Transverse colon (tissue), 4 donors: ENCODE data around the gene CBLIF. TPM values are rescaled to one million over a fixed set of nuclear protein-coding genes. Genes with fewer than 3 reads are reported as not detected.

Experiments used
- DNase-seq: peaks from one replicate; pipeline ENCODE4 v3.0.0-alpha.2; 2019
- H3K27ac ChIP-seq, 4 donors: fragments of 200-600 bp; sonication (generic); 2 replicates each; pipeline ENCODE4 v1.5.1; 2016 to 2018; ENCODE audit warnings: inconsistent platforms in 4 of 4
- H3K27me3 ChIP-seq: fragments of 200-600 bp; sonication (generic); 2 replicates; pipeline ENCODE4 v1.5.1; 2017; ENCODE audit warnings: inconsistent platforms
- H3K36me3 ChIP-seq, 4 donors: fragments of 200-600 bp; sonication (generic); 2 replicates each; pipeline ENCODE4 v1.5.1; 2017 to 2019; ENCODE audit warnings: inconsistent platforms in 4 of 4
- H3K4me1 ChIP-seq, 4 donors: fragments of 200-600 bp; sonication (generic); 2 replicates each; pipeline ENCODE4 v1.5.1; 2017 to 2020; ENCODE audit warnings: inconsistent platforms in 4 of 4
- H3K4me3 ChIP-seq, 4 donors: fragments of 200-600 bp; sonication (generic); 1 replicate in 1 of 4; 2 replicates in 3 of 4; pipeline versions ENCODE4 v1.5.1 to v1.6.1; 2017 to 2019; ENCODE audit warnings: inconsistent platforms in 4 of 4
- H3K9me3 ChIP-seq, 2 donors: fragments of 200-600 bp; sonication (generic); 2 replicates each; pipeline ENCODE4 v1.5.1; 2017 to 2019; ENCODE audit warnings: inconsistent platforms in 2 of 2
- CTCF ChIP-seq, 5 experiments: fragments of 200-600 bp in 3 of 5; fragments of 450-650 bp in 2 of 5; sonication (generic) in 3 of 5; IDR thresholded peaks; 1 replicate in 2 of 5; 2 replicates in 3 of 5; pipeline ENCODE4 v1.5.1; 2016 to 2017; ENCODE audit warnings: antibody characterized with exemption in 5 of 5, inconsistent platforms in 3 of 5, mild to moderate bottlenecking in 2 of 5, moderate library complexity in 1 of 5
- EP300 ChIP-seq: sonication (generic); formaldehyde crosslinking; IDR thresholded peaks from one replicate; pipeline ENCODE4 v1.6.1; 2017; ENCODE audit warnings: antibody characterized with exemption, low read depth
- POLR2A ChIP-seq: fragments of 450-650 bp; IDR thresholded peaks from one replicate; pipeline ENCODE4 v1.6.1; 2016; ENCODE audit warnings: antibody characterized with exemption, mild to moderate bottlenecking, moderate library complexity
- POLR2AphosphoS5 ChIP-seq, 3 donors: sonication (generic); formaldehyde crosslinking; IDR thresholded peaks; one replicate each; pipeline ENCODE4 v1.6.1; 2016; ENCODE audit warnings: antibody characterized with exemption in 3 of 3
- WGBS, 2 donors: methylation state at CpG; one replicate each; pipeline ENCODE4 v1.1.5; 2018; ENCODE audit warnings: low coverage in 1 of 2; 5-methylcytosine and 5-hydroxymethylcytosine counted together
- in situ Hi-C, 4 donors: fragments of 200-750 bp; cut with MboI; loops; one replicate each; pipeline versions ENCODE4 v1.15.0 to v1.15.1; 2017; ENCODE audit warnings: low sequenced_read_pairs in 3 of 4, low pct_ligation_motif_present in 1 of 4, low pct_unique_long_range_greater_than_20kb in 1 of 4
- intact Hi-C: fragments of 100-400 bp; cut with DNase I; formaldehyde crosslinking; loops from one replicate; pipeline ENCODE4 v1.15.1; 2023; ENCODE audit warnings: low total_unique reads
- total RNA-seq, 4 donors: library from RNA; depleted of rRNA; stranded (reverse); fragments of >200 nt; gene quantifications; one replicate each; pipeline ENCODE4 v1.1.0, GENCODE V29; 2016

CBLIF gene
- total RNA-seq, 4 donors from 2014 or later, result not detected

GRCh38 chr11:59779487-59779886 lies 65.8 kb downstream of the CBLIF start:
- in situ Hi-C loops, result no loop called here

More at GRCh38 chr11:59779487-59779886, 65.8 kb downstream of the CBLIF start:
- no peaks in the 10 kb centered on the region for H3K9me3 ChIP-seq
- H3K27me3 ChIP-seq, result no peaks in the 10 kb centered on the region
- H3K27ac ChIP-seq, result no peak overlapping the region
- TF ChIP-seq EP300, result no peak
- TF ChIP-seq CTCF (IDR thresholded peaks at IDR 0.05), result no peak
- TF ChIP-seq POLR2A, result no peak
- no peak for TF ChIP-seq POLR2AphosphoS5 (IDR thresholded peaks at IDR 0.05)
- intact Hi-C loops, result no loop called here
- H3K36me3 ChIP-seq, result peaks cover 0 to 6% (median 0%) of the 10 kb centered on the region in 4 donors
- no peak overlapping the region for H3K4me3 ChIP-seq
- WGBS, 2 donors, result 31 to 40% methylated on average over 1 of the region's 1 CpG
- H3K4me1 ChIP-seq, result peaks cover 7 to 57% (median 18%) of the 10 kb centered on the region in 4 donors
- DNase-seq, result no peak

Other genes with a start within 250 kb of the CBLIF start
- 10 to 100 TPM; 27.7 to 59.1 (median 47.2) TPM for gene OSBP, start 229.7 kb downstream of the CBLIF start, total RNA-seq
- gene PATL1, start 176.5 kb downstream of the CBLIF start, total RNA-seq, result 10 to 100 TPM; 13.5 to 93.9 (median 20.9) TPM
- not detected for gene OR10V1, start 131.7 kb downstream of the CBLIF start, total RNA-seq
- gene STX3, start 90.1 kb downstream of the CBLIF start, total RNA-seq, result 100 to 1,000 TPM; 131 to 156 (median 142) TPM
- gene MRPL16, start 34.7 kb downstream of the CBLIF start, total RNA-seq, result 10 to 100 TPM in 3 of 4 donors, 1 to 10 TPM in 1; 7.5 to 62.4 (median 37.2) TPM
- not detected for gene TCN1, start 21.0 kb upstream of the CBLIF start, total RNA-seq
- gene OOSP3, start 33.3 kb upstream of the CBLIF start, total RNA-seq, result not detected
- gene OOSP1, start 92.9 kb upstream of the CBLIF start, total RNA-seq, result not detected
- not detected for gene OOSP4A, start 118.5 kb upstream of the CBLIF start, total RNA-seq
- gene OOSP4B, start 171.7 kb upstream of the CBLIF start, total RNA-seq, result not detected
- gene OOSP2, start 194.9 kb upstream of the CBLIF start, total RNA-seq, result not detected
- gene MS4A3, start 211.2 kb upstream of the CBLIF start, total RNA-seq, result not detected
- gene MS4A2, start 243.2 kb upstream of the CBLIF start, total RNA-seq, result 1 to 10 TPM in 1 of 4 donors, under 1 TPM in 1, not detected in 2; 0.14 to 2.2 TPM